H9 (cell line): ENCODE measurements around the gene NKAIN2. TPM values are rescaled to one million over a fixed set of nuclear protein-coding genes. Genes with fewer than 3 reads are reported as not detected.
A peak's percentile ranks its signal among the peaks of the same experiment; 100 is the strongest.

ENCODE experiments used
- DNase-seq: peaks from one replicate; pipeline ENCODE4 v3.0.0-alpha.2; 2017
- H2AFZ ChIP-seq: one replicate; pipeline ENCODE4 v1.6.1; 2013; ENCODE audit warnings: mild to moderate bottlenecking, low read length, control low read depth, moderate library complexity
- H2AK5ac ChIP-seq: 2 replicates; pipeline ENCODE4 v1.6.1; 2013; ENCODE audit warnings: low read length, control low read depth, mixed read lengths; ENCODE audit not compliant: insufficient read length
- H2BK120ac ChIP-seq: one replicate; pipeline ENCODE4 v1.6.1; 2013; ENCODE audit warnings: low read depth, mild to moderate bottlenecking, low read length, control low read depth, inconsistent platforms; ENCODE audit not compliant: poor library complexity, severe bottlenecking
- H2BK12ac ChIP-seq: 2 replicates; pipeline ENCODE4 v1.6.1; 2013; ENCODE audit warnings: low read length, control low read depth, mixed read lengths, low read depth; ENCODE audit not compliant: insufficient read length
- H2BK15ac ChIP-seq: 2 replicates; pipeline ENCODE4 v1.6.1; 2013; ENCODE audit warnings: low read depth, low read length, control low read depth
- H2BK20ac ChIP-seq: one replicate; pipeline ENCODE4 v1.6.1; 2013; ENCODE audit warnings: low read depth, mild to moderate bottlenecking, low read length, control low read depth, inconsistent platforms; ENCODE audit not compliant: poor library complexity, severe bottlenecking
- H2BK5ac ChIP-seq: 2 replicates; pipeline ENCODE4 v1.6.1; 2013; ENCODE audit warnings: low read length, control low read depth, mixed read lengths; ENCODE audit not compliant: insufficient read length
- H3K14ac ChIP-seq: 2 replicates; pipeline ENCODE4 v1.6.1; 2013; ENCODE audit warnings: low read length, control low read depth; ENCODE audit not compliant: insufficient read depth
- H3K18ac ChIP-seq: 2 replicates; pipeline ENCODE4 v1.6.1; 2013; ENCODE audit warnings: low read depth, mild to moderate bottlenecking, mixed read lengths, low read length, control low read depth; ENCODE audit not compliant: insufficient read length
- H3K23ac ChIP-seq: 2 replicates; pipeline ENCODE4 v1.6.1; 2013; ENCODE audit warnings: low read length, control low read depth, mixed read lengths, low read depth; ENCODE audit not compliant: insufficient read length
- H3K23me2 ChIP-seq: 2 replicates; pipeline ENCODE4 v1.6.1; 2013; ENCODE audit warnings: low read depth, mild to moderate bottlenecking, mixed read lengths, low read length, control low read depth; ENCODE audit not compliant: insufficient read length, poor library complexity, severe bottlenecking
- H3K27ac ChIP-seq: 2 replicates; pipeline ENCODE4 v1.5.1; 2013; ENCODE audit warnings: low read length, control low read depth, mixed read lengths, low read depth; ENCODE audit not compliant: insufficient read length
- H3K27me3 ChIP-seq: 2 replicates; pipeline ENCODE4 v1.6.1; 2013; ENCODE audit warnings: low read length, control low read depth, inconsistent platforms; ENCODE audit not compliant: insufficient read depth
- H3K4ac ChIP-seq: 2 replicates; pipeline ENCODE4 v1.6.1; 2013; ENCODE audit warnings: low read depth, mild to moderate bottlenecking, control low read depth, inconsistent platforms, low read length, moderate library complexity
- H3K4me1 ChIP-seq: 2 replicates; pipeline ENCODE4 v1.6.1; 2013; ENCODE audit warnings: low read length, control low read depth, inconsistent platforms; ENCODE audit not compliant: insufficient read depth
- H3K4me2 ChIP-seq: 2 replicates; pipeline ENCODE4 v1.6.1; 2013; ENCODE audit warnings: low read length, control low read depth, mixed read lengths; ENCODE audit not compliant: insufficient read length, insufficient read depth
- H3K56ac ChIP-seq: 2 replicates; pipeline ENCODE4 v1.6.1; 2013; ENCODE audit warnings: low read depth, mild to moderate bottlenecking, mixed read lengths, low read length, control low read depth; ENCODE audit not compliant: insufficient read length
- H3K79me1 ChIP-seq: 2 replicates; pipeline ENCODE4 v1.6.1; 2013; ENCODE audit warnings: low read depth, mild to moderate bottlenecking, moderate library complexity, low read length, control low read depth, inconsistent platforms; ENCODE audit not compliant: insufficient read depth, poor library complexity, severe bottlenecking
- H3K79me2 ChIP-seq: 2 replicates; pipeline ENCODE4 v1.6.1; 2013; ENCODE audit warnings: low read length, control low read depth, inconsistent platforms; ENCODE audit not compliant: insufficient read depth
- H3K9ac ChIP-seq: 2 replicates; pipeline ENCODE4 v1.6.1; 2013; ENCODE audit warnings: low read length, control low read depth, mixed read lengths; ENCODE audit not compliant: insufficient read length; ENCODE audit errors: extremely low read depth
- H3K9me3 ChIP-seq: one replicate; pipeline ENCODE4 v1.6.1; 2013; ENCODE audit warnings: low read depth, low read length, inconsistent platforms; ENCODE audit not compliant: control insufficient read depth
- H3T11ph ChIP-seq: one replicate; pipeline ENCODE4 v1.6.1; 2013; ENCODE audit warnings: mild to moderate bottlenecking, low read length, control low read depth, inconsistent platforms
- H4K20me1 ChIP-seq: one replicate; pipeline ENCODE4 v1.6.1; 2013; ENCODE audit not compliant: control insufficient read depth, insufficient read length, insufficient read depth
- H4K5ac ChIP-seq: 2 replicates; pipeline ENCODE4 v1.6.1; 2013; ENCODE audit warnings: low read depth, mild to moderate bottlenecking, mixed read lengths, low read length, control low read depth; ENCODE audit not compliant: insufficient read length
- H4K8ac ChIP-seq: replicated peaks from 2 replicates; pipeline ENCODE4 v1.6.1; 2013; ENCODE audit warnings: low read length, control low read depth, mixed read lengths, low read depth; ENCODE audit not compliant: insufficient read length
- H4K91ac ChIP-seq: 2 replicates; pipeline ENCODE4 v1.6.1; 2013; ENCODE audit warnings: low read depth, mild to moderate bottlenecking, moderate library complexity, mixed read lengths, low read length, control low read depth; ENCODE audit not compliant: insufficient read length
- H3K27ac Mint-ChIP-seq, 3 experiments: 2 replicates in 2 of 3; 3 replicates in 1 of 3; pipeline ENCODE4 v1.8.0; 2020 to 2021; ENCODE audit warnings: mixed read lengths in 3 of 3, mild to moderate bottlenecking in 1 of 3, moderate library complexity in 1 of 3
- H3K27me3 Mint-ChIP-seq: 2 replicates; pipeline ENCODE4 v1.8.0; 2021; ENCODE audit warnings: low read depth, mild to moderate bottlenecking, moderate library complexity, mixed read lengths
- H3K36me3 Mint-ChIP-seq, 3 experiments: 2 replicates in 2 of 3; 3 replicates in 1 of 3; pipeline ENCODE4 v1.8.0; 2020 to 2021; ENCODE audit warnings: low read depth in 3 of 3, mixed read lengths in 3 of 3; ENCODE audit not compliant: insufficient read depth in 1 of 3
- H3K4me1 Mint-ChIP-seq, 2 experiments: 2 replicates each; pipeline ENCODE4 v1.8.0; 2020; ENCODE audit warnings: mixed read lengths in 2 of 2
- H3K4me3 Mint-ChIP-seq, 2 experiments: 2 replicates in 1 of 2; 3 replicates in 1 of 2; pipeline ENCODE4 v1.8.0; 2020 to 2021; ENCODE audit warnings: mild to moderate bottlenecking in 2 of 2, mixed read lengths in 2 of 2, moderate library complexity in 1 of 2
- H3K9me3 Mint-ChIP-seq, 2 experiments: 2 replicates in 1 of 2; 3 replicates in 1 of 2; pipeline ENCODE4 v1.8.0; 2020; ENCODE audit warnings: mild to moderate bottlenecking in 2 of 2, mixed read lengths in 2 of 2, moderate library complexity in 1 of 2
- CTCF ChIP-seq: fragments of 200-600 bp; sonication (generic); conservative IDR thresholded peaks from 3 replicates; pipeline ENCODE4 v1.8.0; 2021; ENCODE audit warnings: antibody characterized with exemption, mild to moderate bottlenecking
- WGBS: extraction: QIAGEN DNeasy Blood & Tissue Kit; methylation state at CpG from one replicate; pipeline ENCODE4 v1.1.7; 2013; ENCODE audit warnings: missing lambda C conversion rate, low lambda C conversion rate, mixed read lengths; ENCODE audit not compliant: insufficient read length; ENCODE audit errors: extremely low coverage; 5-methylcytosine and 5-hydroxymethylcytosine counted together
- total RNA-seq: library from RNA; stranded (reverse); gene quantifications from 2 replicates; pipeline ENCODE4 v1.2.1, GENCODE V29; 2021

NKAIN2 gene
- total RNA-seq, 1 experiment from 2014 or later = 0.17 TPM

- Histone ChIP-seq H3K79me2 (no peaks in the 10 kb centered on the region), H4K8ac (no peak overlapping the region), H3K18ac (no peak overlapping the region), H3K27me3 (no peaks in the 10 kb centered on the region), H3K79me1 (no peaks in the 10 kb centered on the region), H2BK120ac (no peak overlapping the region), H3T11ph (no peak overlapping the region), H2AK5ac (no peak overlapping the region), H3K23me2 (no peaks in the 10 kb centered on the region), H2BK15ac (no peak overlapping the region), H3K23ac (no peak overlapping the region), H2BK5ac (no peak overlapping the region), H3K4me2 (no peak overlapping the region), H3K56ac (no peak overlapping the region), H4K5ac (no peak overlapping the region), H3K4me1 (no peaks in the 10 kb centered on the region), H4K91ac (no peak overlapping the region), H2AFZ (no peak overlapping the region), H3K9ac (no peak overlapping the region), H3K4ac (no peak overlapping the region), H3K14ac (no peak overlapping the region), H4K20me1 (no peaks in the 10 kb centered on the region), H2BK12ac (no peak overlapping the region), H3K9me3 (no peaks in the 10 kb centered on the region), H3K27ac (no peak overlapping the region), H2BK20ac (no peak overlapping the region)
- no CpG with 5 or more reads among the region's 3 CpGs for WGBS
- TF ChIP-seq CTCF = no peak
- Mint-ChIP-seq H3K4me1 (peaks cover 4 to 6% of the 10 kb centered on the region in 2 experiments), H3K27ac (0 out of 7 replicates have a peak overlapping the region, but pooled peaks of 1 of the 3 experiments have one; percentile 65), H3K4me3 (no peak overlapping the region), H3K36me3 (peaks cover 4 to 6% (median 6%) of the 10 kb centered on the region in 3 experiments; a peak in 5 of 7 replicates), H3K9me3 (peaks cover 0 to 6% of the 10 kb centered on the region in 2 experiments; a peak in 1 of 5 replicates), H3K27me3 (peaks cover 4% of the 10 kb centered on the region)
- no peak for DNase-seq
These were observed 1054.9 kb downstream of the NKAIN2 start for GRCh38 chr6:124858564-124858963.
